Natural killer cell (primary cell): ENCODE measurements around the gene IL1RAPL1. TPM values are rescaled to one million over a fixed set of nuclear protein-coding genes. Genes with fewer than 3 reads are reported as not detected.

Source experiments
- ATAC-seq, 3 donors: fragments of 150-1000 bp in 2 of 3; fragments of 200-7000 bp in 1 of 3; cut with Tn5 transposase; 1 replicate in 1 of 3; 2 replicates in 2 of 3; pipeline ENCODE4 v1.10.0; 2021; ENCODE audit warnings: mild to moderate bottlenecking in 2 of 3, moderate library complexity in 2 of 3
- DNase-seq, 2 donors: peaks; one replicate each; pipeline versions ENCODE4 v3.0.0 to v3.0.0-alpha.2; 2013 to 2021; ENCODE audit warnings: mixed read lengths in 1 of 2
- H3K27ac ChIP-seq: one replicate; pipeline ENCODE4 v1.5.1; 2013; ENCODE audit warnings: mild to moderate bottlenecking, low read length
- H3K27me3 ChIP-seq: one replicate; pipeline ENCODE4 v1.6.1; 2013; ENCODE audit warnings: low read length; ENCODE audit not compliant: control insufficient read depth, insufficient read depth
- H3K36me3 ChIP-seq: one replicate; pipeline ENCODE4 v1.6.1; 2013; ENCODE audit warnings: low read length; ENCODE audit not compliant: control insufficient read depth, insufficient read depth
- H3K4me1 ChIP-seq: one replicate; pipeline ENCODE4 v1.6.1; 2013; ENCODE audit warnings: low read length; ENCODE audit not compliant: control insufficient read depth, insufficient read depth
- H3K4me3 ChIP-seq: one replicate; pipeline ENCODE4 v1.5.1; 2013; ENCODE audit warnings: low read length
- H3K9me3 ChIP-seq: one replicate; pipeline ENCODE4 v1.6.1; 2013; ENCODE audit warnings: low read length; ENCODE audit not compliant: control insufficient read depth, insufficient read depth
- H3K27ac Mint-ChIP-seq, 2 donors: one replicate each; pipeline ENCODE4 v1.8.0; 2022; ENCODE audit warnings: mild to moderate bottlenecking in 2 of 2, mixed read lengths in 2 of 2, moderate library complexity in 1 of 2
- H3K27me3 Mint-ChIP-seq, 2 donors: one replicate each; pipeline ENCODE4 v1.8.0; 2022; ENCODE audit warnings: low read depth in 2 of 2, mixed read lengths in 2 of 2
- H3K36me3 Mint-ChIP-seq: one replicate; pipeline ENCODE4 v1.8.0; 2022; ENCODE audit warnings: mixed read lengths
- H3K4me1 Mint-ChIP-seq, 2 donors: one replicate each; pipeline ENCODE4 v1.8.0; 2022; ENCODE audit warnings: mixed read lengths in 2 of 2
- H3K4me3 Mint-ChIP-seq: one replicate; pipeline ENCODE4 v1.8.0; 2022; ENCODE audit warnings: mild to moderate bottlenecking, moderate library complexity, mixed read lengths
- H3K9me3 Mint-ChIP-seq, 2 donors: one replicate each; pipeline ENCODE4 v1.8.0; 2022; ENCODE audit warnings: mixed read lengths in 2 of 2
- CTCF ChIP-seq: fragments of 200-600 bp; IDR thresholded peaks from one replicate; pipeline ENCODE4 v1.8.0; 2022; ENCODE audit warnings: antibody characterized with exemption
- WGBS: methylation state at CpG from one replicate; pipeline ENCODE4 v1.1.7; 2013; ENCODE audit warnings: missing lambda C conversion rate; ENCODE audit not compliant: insufficient coverage; 5-methylcytosine and 5-hydroxymethylcytosine counted together
- intact Hi-C: fragments of 100-400 bp; cut with micrococcal nuclease; formaldehyde crosslinking; loops from one replicate; pipeline ENCODE4 v1.14.2; 2022
- total RNA-seq, 4 donors: library from RNA; stranded (reverse); fragments of 120-200 nt in 1 of 4; gene quantifications; one replicate each; pipeline versions ENCODE4 v1.2.3 to v1.2.4, GENCODE V29; 2013 to 2022

Gene IL1RAPL1
- total RNA-seq, 3 donors from 2014 or later (not counting 1 experiment from before 2014, with no cell fraction given) = not detected

GRCh38 chrX:29528281-29528680 lies 941.0 kb downstream of the IL1RAPL1 start:
- Mint-ChIP-seq H3K27me3 (no peaks in the 10 kb centered on the region), H3K4me3 (no peak overlapping the region), H3K27ac (no peak overlapping the region), H3K36me3 (no peaks in the 10 kb centered on the region), H3K9me3 (peaks cover 4 to 8% of the 10 kb centered on the region in 2 donors), H3K4me1 (no peaks in the 10 kb centered on the region)
- no peak for DNase-seq
- WGBS = 80% methylated on average over 1 of the region's 1 CpG
- Histone ChIP-seq H3K36me3 (no peaks in the 10 kb centered on the region), H3K9me3 (no peaks in the 10 kb centered on the region), H3K27ac (no peak overlapping the region), H3K4me3 (no peak overlapping the region), H3K27me3 (no peaks in the 10 kb centered on the region), H3K4me1 (no peaks in the 10 kb centered on the region)
- intact Hi-C loops = no loop called here
- no peak for ATAC-seq
- no peak for TF ChIP-seq CTCF

GRCh38 chrX:29530501-29530900 lies 943.3 kb downstream of the IL1RAPL1 start:
- intact Hi-C loops = no loop called here
- H3K4me1 Mint-ChIP-seq = no peaks in the 10 kb centered on the region

GRCh38 chrX:29531336-29531735 lies 944.1 kb downstream of the IL1RAPL1 start:
- no peaks in the 10 kb centered on the region for H3K36me3 ChIP-seq
- DNase-seq = no peak
- no peak for ATAC-seq
- Mint-ChIP-seq H3K4me3 (no peak overlapping the region), H3K4me1 (no peaks in the 10 kb centered on the region), H3K9me3 (peaks cover 2% of the 10 kb centered on the region in 2 donors), H3K27ac (no peak overlapping the region), H3K27me3 (no peaks in the 10 kb centered on the region), H3K36me3 (no peaks in the 10 kb centered on the region)
- TF ChIP-seq CTCF = no peak
- no peak overlapping the region for H3K27ac ChIP-seq
- H3K9me3 ChIP-seq = no peaks in the 10 kb centered on the region
- 73% methylated on average over 2 of the region's 4 CpGs for WGBS
- H3K4me1 ChIP-seq = no peaks in the 10 kb centered on the region
- intact Hi-C loops = no loop called here
- H3K27me3 ChIP-seq = no peaks in the 10 kb centered on the region
- H3K4me3 ChIP-seq = no peak overlapping the region

More at GRCh38 chrX:29530501-29530900, 943.3 kb downstream of the IL1RAPL1 start:
- H3K9me3 Mint-ChIP-seq = peaks cover 4 to 6% of the 10 kb centered on the region in 2 donors
- ATAC-seq = no peak
- H3K4me3 Mint-ChIP-seq = no peak overlapping the region
- H3K4me1 ChIP-seq = no peaks in the 10 kb centered on the region
- no peak overlapping the region for H3K27ac Mint-ChIP-seq
- H3K27me3 ChIP-seq = no peaks in the 10 kb centered on the region
- no peak overlapping the region for H3K4me3 ChIP-seq
- no peak overlapping the region for H3K27ac ChIP-seq
- DNase-seq = no peak
- WGBS = no CpG with 5 or more reads among the region's 2 CpGs
- H3K36me3 Mint-ChIP-seq = no peaks in the 10 kb centered on the region
- no peak for TF ChIP-seq CTCF
- H3K9me3 ChIP-seq = no peaks in the 10 kb centered on the region
- H3K27me3 Mint-ChIP-seq = no peaks in the 10 kb centered on the region
- H3K36me3 ChIP-seq = no peaks in the 10 kb centered on the region
